ENCODE results near the gene SDHA.

GRCh38 chr5:206406-206805 lies 11.7 kb upstream of the SDHA start:
- TF ChIP-seq PREB (CRISPR knock-in tag; IDR thresholded peaks at IDR 0.05) (no peak), CTCF (CRISPR knock-in tag; IDR thresholded peaks at IDR 0.05) (no peak), POLR2A (IDR thresholded peaks at IDR 0.05; ENCODE audit: insufficient read depth in 1 of 2, low read depth in 2 of 2, low read length in 2 of 2) (no peak), AHR (CRISPR knock-in tag; IDR thresholded peaks at IDR 0.05) (no peak), REST (IDR thresholded peaks at IDR 0.05; ENCODE audit: borderline replicate concordance in 1 of 2, low read depth in 1 of 2, low read length in 2 of 2) (no peak), FOXM1 (CRISPR knock-in tag; IDR thresholded peaks at IDR 0.05) (no peak), MYC (CRISPR knock-in tag; IDR thresholded peaks at IDR 0.05; ENCODE audit: borderline replicate concordance) (no peak), CEBPB (IDR thresholded peaks at IDR 0.05; ENCODE audit: borderline replicate concordance, low read depth, low read length) (no peak), NONO (IDR thresholded peaks at IDR 0.05) (no peak), NONO (CRISPR knock-in tag; conservative IDR thresholded peaks at IDR 0.05) (no peak), ZFP36 (IDR thresholded peaks at IDR 0.05; ENCODE audit: borderline replicate concordance, low read depth, low read length, partially characterized antibody) (no peak), GTF2F1 (IDR thresholded peaks at IDR 0.05; ENCODE audit: low read length) (no peak), USF2 (IDR thresholded peaks at IDR 0.05; ENCODE audit: low read depth, low read length) (no peak), USF2 (CRISPR knock-in tag; IDR thresholded peaks at IDR 0.05; ENCODE audit: borderline replicate concordance) (no peak)
